WTC11 (cell line): Measurements from ENCODE around the gene ACADVL. TPM values are rescaled to one million over a fixed set of nuclear protein-coding genes. Genes with fewer than 3 reads are reported as not detected.

Source experiments
- ATAC-seq: fragments of 200-7000 bp; cut with Tn5 transposase; 2 replicates; pipeline ENCODE4 v1.10.0; 2021; ENCODE audit warnings: mild to moderate bottlenecking, moderate library complexity
- CTCF ChIA-PET: fragments of 300-600 bp; sonication (Branson Sonifier 250); formaldehyde crosslinking; loops from one replicate; lab custom pipeline; 2021; ENCODE audit warnings: antibody characterized with exemption; lab: Charles Lee
- POLR2A ChIA-PET: fragments of 350-600 bp; sonication (Branson Sonifier 250); formaldehyde crosslinking; loops from one replicate; lab custom pipeline; 2021; ENCODE audit warnings: antibody characterized with exemption; lab: Charles Lee
- DNase-seq: peaks from one replicate; pipeline ENCODE4 v3.0.0; 2021; ENCODE audit warnings: low spot score
- H3K27ac Mint-ChIP-seq: 2 replicates; pipeline ENCODE4 v1.8.0; 2021; ENCODE audit warnings: mixed read lengths
- H3K27me3 Mint-ChIP-seq: 2 replicates; pipeline ENCODE4 v1.8.0; 2021; ENCODE audit warnings: low read depth, mild to moderate bottlenecking, moderate library complexity, mixed read lengths
- H3K36me3 Mint-ChIP-seq: 2 replicates; pipeline ENCODE4 v1.8.0; 2021; ENCODE audit warnings: mixed read lengths
- H3K4me1 Mint-ChIP-seq: 2 replicates; pipeline ENCODE4 v1.8.0; 2022; ENCODE audit warnings: mixed read lengths
- H3K4me3 Mint-ChIP-seq: 2 replicates; pipeline ENCODE4 v1.8.0; 2021; ENCODE audit warnings: mild to moderate bottlenecking, moderate library complexity, mixed read lengths
- H3K9me3 Mint-ChIP-seq: 2 replicates; pipeline ENCODE4 v1.8.0; 2021; ENCODE audit warnings: mixed read lengths
- ATF2 ChIP-seq: sonication (generic); formaldehyde crosslinking; IDR thresholded peaks from 2 replicates; pipeline ENCODE4 v1.8.1; 2022; ENCODE audit warnings: low read depth, missing genetic modification reagents, borderline replicate concordance
- CBFB ChIP-seq: sonication (generic); formaldehyde crosslinking; IDR thresholded peaks from 2 replicates; pipeline ENCODE4 v1.8.1; 2022; ENCODE audit warnings: mild to moderate bottlenecking, low read depth, missing genetic modification reagents
- CREM ChIP-seq: sonication (generic); formaldehyde crosslinking; IDR thresholded peaks from 2 replicates; pipeline ENCODE4 v1.8.1; 2022; ENCODE audit warnings: mild to moderate bottlenecking, missing genetic modification reagents, moderate library complexity
- E2F4 ChIP-seq: sonication (generic); formaldehyde crosslinking; IDR thresholded peaks from 2 replicates; pipeline ENCODE4 v1.8.1; 2022; ENCODE audit warnings: low read depth, mild to moderate bottlenecking, moderate library complexity, missing genetic modification reagents, borderline replicate concordance
- FOXP4 ChIP-seq: sonication (generic); formaldehyde crosslinking; IDR thresholded peaks from 2 replicates; pipeline ENCODE4 v1.8.0; 2022; ENCODE audit warnings: mild to moderate bottlenecking, missing genetic modification reagents
- IRF2 ChIP-seq: sonication (generic); formaldehyde crosslinking; IDR thresholded peaks from 2 replicates; pipeline ENCODE4 v1.8.0; 2022; ENCODE audit warnings: low read depth, missing genetic modification reagents, borderline replicate concordance
- JAZF1 ChIP-seq: fragments of 250-450 bp; sonication (Bioruptor Pico); IDR thresholded peaks from 2 replicates; pipeline ENCODE4 v1.9.0; 2021; ENCODE audit warnings: moderate library complexity, mild to moderate bottlenecking, inconsistent platforms
- MXD4 ChIP-seq: fragments of 250-450 bp; sonication (Bioruptor Pico); IDR thresholded peaks from 2 replicates; pipeline ENCODE4 v1.8.0; 2021; ENCODE audit warnings: mild to moderate bottlenecking, moderate library complexity, borderline replicate concordance
- NFATC4 ChIP-seq: fragments of 250-450 bp; sonication (Bioruptor Pico); IDR thresholded peaks from 2 replicates; pipeline ENCODE4 v1.9.0; 2021; ENCODE audit warnings: mild to moderate bottlenecking
- NFE2L1 ChIP-seq: sonication (generic); formaldehyde crosslinking; IDR thresholded peaks from 2 replicates; pipeline ENCODE4 v1.8.1; 2023; ENCODE audit warnings: missing genetic modification reagents
- NR1H2 ChIP-seq: sonication (generic); formaldehyde crosslinking; IDR thresholded peaks from 2 replicates; pipeline ENCODE4 v1.9.0; 2021; ENCODE audit warnings: mild to moderate bottlenecking, moderate library complexity, missing genetic modification reagents
- NR2C2 ChIP-seq: sonication (generic); formaldehyde crosslinking; IDR thresholded peaks from 2 replicates; pipeline ENCODE4 v1.8.0; 2022; ENCODE audit warnings: mild to moderate bottlenecking, missing genetic modification reagents
- OVOL2 ChIP-seq: fragments of 250-450 bp; sonication (Bioruptor Pico); IDR thresholded peaks from 2 replicates; pipeline ENCODE4 v1.9.0; 2021; ENCODE audit warnings: mild to moderate bottlenecking, borderline replicate concordance
- PRRX2 ChIP-seq: fragments of 250-450 bp; sonication (Bioruptor Pico); IDR thresholded peaks from 2 replicates; pipeline ENCODE4 v1.8.0; 2021; ENCODE audit warnings: mild to moderate bottlenecking
- RELA ChIP-seq: sonication (generic); formaldehyde crosslinking; IDR thresholded peaks from 2 replicates; pipeline ENCODE4 v1.8.1; 2022; ENCODE audit warnings: missing genetic modification reagents, mild to moderate bottlenecking, borderline replicate concordance
- RORB ChIP-seq: fragments of 250-450 bp; sonication (Bioruptor Pico); IDR thresholded peaks from 2 replicates; pipeline ENCODE4 v1.9.0; 2021; ENCODE audit warnings: mild to moderate bottlenecking
- TCF7 ChIP-seq: sonication (generic); formaldehyde crosslinking; IDR thresholded peaks from 2 replicates; pipeline ENCODE4 v1.8.0; 2022; ENCODE audit warnings: mild to moderate bottlenecking, low read depth, missing genetic modification reagents, moderate library complexity
- TEAD4 ChIP-seq: sonication (generic); formaldehyde crosslinking; IDR thresholded peaks from 2 replicates; pipeline ENCODE4 v1.8.0; 2022; ENCODE audit warnings: mild to moderate bottlenecking, missing genetic modification reagents
- TP53 ChIP-seq: sonication (generic); formaldehyde crosslinking; IDR thresholded peaks from 2 replicates; pipeline ENCODE4 v1.8.1; 2023; ENCODE audit warnings: mild to moderate bottlenecking, missing genetic modification reagents
- ZNF121 ChIP-seq: sonication (generic); formaldehyde crosslinking; IDR thresholded peaks from 2 replicates; pipeline ENCODE4 v1.8.0; 2023; ENCODE audit warnings: missing genetic modification reagents
- ZNF219 ChIP-seq: sonication (generic); formaldehyde crosslinking; IDR thresholded peaks from 2 replicates; pipeline ENCODE4 v1.8.0; 2023; ENCODE audit warnings: missing genetic modification reagents, mild to moderate bottlenecking, borderline replicate concordance
- ZNF232 ChIP-seq: sonication (generic); formaldehyde crosslinking; IDR thresholded peaks from 2 replicates; pipeline ENCODE4 v1.8.0; 2022; ENCODE audit warnings: mild to moderate bottlenecking, missing genetic modification reagents
- ZNF396 ChIP-seq: fragments of 250-450 bp; sonication (Bioruptor Pico); IDR thresholded peaks from 2 replicates; pipeline ENCODE4 v1.8.0; 2021; ENCODE audit warnings: mild to moderate bottlenecking, moderate library complexity, borderline replicate concordance
- ZNF423 ChIP-seq: fragments of 250-450 bp; sonication (Bioruptor Pico); IDR thresholded peaks from 2 replicates; pipeline ENCODE4 v2.1.2; 2022; ENCODE audit warnings: mild to moderate bottlenecking, moderate library complexity
- ZSCAN18 ChIP-seq: fragments of 250-450 bp; sonication (Bioruptor Pico); IDR thresholded peaks from 2 replicates; pipeline ENCODE4 v2.1.2; 2022; ENCODE audit warnings: mild to moderate bottlenecking, moderate library complexity
- total RNA-seq: library from RNA; stranded (reverse); gene quantifications from 3 replicates; pipeline ENCODE4 v1.2.3, GENCODE V29; 2021

The ACADVL gene
- total RNA-seq, 1 experiment from 2014 or later: 236 TPM

GRCh38 chr17:7235693-7236665 is 16.2 kb downstream of the ACADVL start (continued):
- no peak for TF ChIP-seq ATF2

GRCh38 chr17:7236808-7237207 is 17.1 kb downstream of the ACADVL start:
- Mint-ChIP-seq H3K27ac (peak overlapping the region; percentile 15), H3K27me3 (no peaks in the 10 kb centered on the region), H3K4me3 (peak overlapping the region; percentile 95), H3K9me3 (no peaks in the 10 kb centered on the region), H3K4me1 (peaks cover 47% of the 10 kb centered on the region), H3K36me3 (peaks cover 29% of the 10 kb centered on the region)
- POLR2A ChIA-PET: no interaction called here
- TF ChIP-seq ZNF121 (CRISPR knock-in tag) (no peak), E2F4 (no peak), ZNF219 (no peak), NFATC4 (CRISPR knock-in tag) (no peak), TCF7 (CRISPR knock-in tag) (no peak), PRRX2 (CRISPR knock-in tag) (no peak), ZNF423 (no peak), ZNF396 (CRISPR knock-in tag) (no peak), MXD4 (CRISPR knock-in tag) (no peak), RORB (CRISPR knock-in tag) (no peak), CREM (CRISPR knock-in tag) (no peak), CBFB (CRISPR knock-in tag) (no peak), NFE2L1 (CRISPR knock-in tag) (no peak), FOXP4 (CRISPR knock-in tag) (no peak), OVOL2 (CRISPR knock-in tag) (no peak), IRF2 (CRISPR knock-in tag) (no peak), ZNF232 (CRISPR knock-in tag) (no peak)
- no peak for ATAC-seq
- DNase-seq: no peak
- CTCF ChIA-PET: interaction anchor here (6.0 kb wide), 1 partner anchor 16 kb away, joined by 36 read pairs; the partner anchor contains the start of genes ACADVL and DLG4

- H3K9me3 Mint-ChIP-seq: no peaks in the 10 kb centered on the region
- peak overlapping the region; percentile 95 for H3K4me3 Mint-ChIP-seq
- DNase-seq (no peak), ATAC-seq (no peak)
- H3K36me3 Mint-ChIP-seq: peaks cover 29% of the 10 kb centered on the region
- TF ChIP-seq TEAD4 (CRISPR knock-in tag): no peak
- TF ChIP-seq TP53 (CRISPR knock-in tag): no peak
- no peak for TF ChIP-seq ZSCAN18 (CRISPR knock-in tag)
- TF ChIP-seq JAZF1 (CRISPR knock-in tag): no peak
- TF ChIP-seq ZNF219: no peak
- no peak for TF ChIP-seq PRRX2 (CRISPR knock-in tag)
- no peak for TF ChIP-seq NR2C2 (CRISPR knock-in tag)
- no peak for TF ChIP-seq NR1H2 (CRISPR knock-in tag)
- TF ChIP-seq RELA (CRISPR knock-in tag): no peak
- ChIA-PET POLR2A (interaction anchor here (0.5 to 0.6 kb wide), 2 partner anchors 99 to 167 kb away, joined by 3 to 4 read pairs; partner anchors contain the start of genes ACAP1 and TMEM256), CTCF (interaction anchor here (2.0 to 6.0 kb wide), 3 partner anchors 17 to 43 kb away, joined by 10 to 36 read pairs (median 13); partner anchors contain the start of genes ACADVL and DLG4)
- no peaks in the 10 kb centered on the region for H3K27me3 Mint-ChIP-seq
- peaks cover 44% of the 10 kb centered on the region for H3K4me1 Mint-ChIP-seq
- peak overlapping the region; percentile 15 for H3K27ac Mint-ChIP-seq
Observed at GRCh38 chr17:7237266-7237760, 17.6 kb downstream of the ACADVL start.
